ENCODE measurements around the gene MIER3. TPM values are rescaled to one million over a fixed set of nuclear protein-coding genes. Genes with fewer than 3 reads are reported as not detected.

Gene MIER3
- total and polyA plus RNA-seq, 2 of the 13 experiments (the other 11 are each of a cell fraction or from before 2014, with no cell fraction given): 14.6 to 38.8 TPM

DNA sequence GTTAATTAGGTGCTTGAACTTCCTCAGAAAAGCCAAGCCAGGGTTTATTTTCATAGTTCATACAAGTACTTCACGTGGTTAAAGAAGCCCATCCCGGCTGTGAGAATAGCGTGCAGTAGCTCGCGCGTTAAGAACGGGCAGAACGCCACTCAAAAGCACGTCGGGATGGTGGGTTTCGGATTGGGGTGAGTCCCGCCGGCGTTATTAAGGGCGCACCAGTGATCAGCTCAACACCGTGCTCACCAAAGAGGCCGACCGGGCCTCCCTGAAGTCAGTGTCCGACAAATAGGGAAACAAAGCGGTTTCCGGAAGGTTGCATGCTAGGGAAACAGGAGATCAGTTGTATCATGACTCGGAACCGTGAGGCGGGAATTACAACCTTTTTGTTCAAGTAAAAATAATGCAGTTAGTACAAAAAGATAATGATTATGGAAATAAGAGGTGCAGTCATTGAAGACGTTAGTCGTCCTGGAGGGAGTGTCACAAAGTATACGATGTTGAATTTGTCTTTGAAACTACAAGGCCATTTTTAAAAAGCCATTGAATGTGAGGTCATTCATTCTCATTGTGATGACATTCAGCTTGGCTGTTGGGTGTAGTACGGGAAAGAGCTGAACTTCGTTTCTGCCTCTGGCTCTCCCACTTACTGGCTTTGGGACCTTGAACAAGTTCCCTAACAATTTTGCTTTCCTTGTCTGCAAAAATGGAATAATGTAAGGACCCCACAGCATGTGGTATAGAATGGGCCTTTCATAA, 41.5 kb downstream of the MIER3 start (continued):
- no peak for TF ChIP-seq FOXP1 (IDR thresholded peaks at IDR 0.05)
- TF ChIP-seq FOXP1 (CRISPR knock-in tag; IDR thresholded peaks at IDR 0.05): no peak
- 0 out of 2 replicates have a peak, but pooled peaks have one; percentile 11 for TF ChIP-seq ERF (CRISPR knock-in tag; IDR thresholded peaks at IDR 0.05)
- no peak for TF ChIP-seq ZNF674 (CRISPR knock-in tag; IDR thresholded peaks at IDR 0.05; ENCODE audit: low read depth)
- TF ChIP-seq, protein P1, sequence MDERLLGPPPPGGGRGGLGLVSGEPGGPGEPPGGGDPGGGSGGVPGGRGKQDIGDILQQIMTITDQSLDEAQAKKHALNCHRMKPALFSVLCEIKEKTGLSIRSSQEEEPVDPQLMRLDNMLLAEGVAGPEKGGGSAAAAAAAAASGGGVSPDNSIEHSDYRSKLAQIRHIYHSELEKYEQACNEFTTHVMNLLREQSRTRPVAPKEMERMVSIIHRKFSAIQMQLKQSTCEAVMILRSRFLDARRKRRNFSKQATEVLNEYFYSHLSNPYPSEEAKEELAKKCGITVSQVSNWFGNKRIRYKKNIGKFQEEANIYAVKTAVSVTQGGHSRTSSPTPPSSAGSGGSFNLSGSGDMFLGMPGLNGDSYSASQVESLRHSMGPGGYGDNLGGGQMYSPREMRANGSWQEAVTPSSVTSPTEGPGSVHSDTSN (CRISPR knock-in tag; IDR thresholded peaks at IDR 0.05): no peak
- TF ChIP-seq NCOA1 (CRISPR knock-in tag; IDR thresholded peaks at IDR 0.05): no peak
- no peak for TF ChIP-seq ZNF274 (CRISPR knock-in tag; IDR thresholded peaks at IDR 0.05)
- TF ChIP-seq ZNF503 (CRISPR knock-in tag; IDR thresholded peaks at IDR 0.05): no peak
- TF ChIP-seq, protein P2, sequence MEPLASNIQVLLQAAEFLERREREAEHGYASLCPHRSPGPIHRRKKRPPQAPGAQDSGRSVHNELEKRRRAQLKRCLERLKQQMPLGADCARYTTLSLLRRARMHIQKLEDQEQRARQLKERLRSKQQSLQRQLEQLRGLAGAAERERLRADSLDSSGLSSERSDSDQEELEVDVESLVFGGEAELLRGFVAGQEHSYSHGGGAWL (CRISPR knock-in tag; IDR thresholded peaks at IDR 0.05): no peak; the same call in 1 of the 2 replicates
- TF ChIP-seq SATB2 (CRISPR knock-in tag; IDR thresholded peaks at IDR 0.05): no peak
- no peak for TF ChIP-seq ZC3H4 (CRISPR knock-in tag; IDR thresholded peaks at IDR 0.05; ENCODE audit: borderline replicate concordance)
- TF ChIP-seq ZNF230 (CRISPR knock-in tag; IDR thresholded peaks at IDR 0.05): 0 out of 2 replicates have a peak, but pooled peaks have one; percentile 45
- TF ChIP-seq ARNTL (CRISPR knock-in tag; IDR thresholded peaks at IDR 0.05): peak; percentile 36; the same call in 1 of the 2 replicates
- no peak for TF ChIP-seq ZNF644 (CRISPR knock-in tag; IDR thresholded peaks at IDR 0.05; ENCODE audit: low read depth)
- TF ChIP-seq, protein P3, sequence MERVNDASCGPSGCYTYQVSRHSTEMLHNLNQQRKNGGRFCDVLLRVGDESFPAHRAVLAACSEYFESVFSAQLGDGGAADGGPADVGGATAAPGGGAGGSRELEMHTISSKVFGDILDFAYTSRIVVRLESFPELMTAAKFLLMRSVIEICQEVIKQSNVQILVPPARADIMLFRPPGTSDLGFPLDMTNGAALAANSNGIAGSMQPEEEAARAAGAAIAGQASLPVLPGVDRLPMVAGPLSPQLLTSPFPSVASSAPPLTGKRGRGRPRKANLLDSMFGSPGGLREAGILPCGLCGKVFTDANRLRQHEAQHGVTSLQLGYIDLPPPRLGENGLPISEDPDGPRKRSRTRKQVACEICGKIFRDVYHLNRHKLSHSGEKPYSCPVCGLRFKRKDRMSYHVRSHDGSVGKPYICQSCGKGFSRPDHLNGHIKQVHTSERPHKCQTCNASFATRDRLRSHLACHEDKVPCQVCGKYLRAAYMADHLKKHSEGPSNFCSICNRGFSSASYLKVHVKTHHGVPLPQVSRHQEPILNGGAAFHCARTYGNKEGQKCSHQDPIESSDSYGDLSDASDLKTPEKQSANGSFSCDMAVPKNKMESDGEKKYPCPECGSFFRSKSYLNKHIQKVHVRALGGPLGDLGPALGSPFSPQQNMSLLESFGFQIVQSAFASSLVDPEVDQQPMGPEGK (CRISPR knock-in tag; IDR thresholded peaks at IDR 0.05): no peak; the same call in 1 of the 2 replicates
- TF ChIP-seq HMGA1 (CRISPR knock-in tag; conservative IDR thresholded peaks at IDR 0.05): no peak
- TF ChIP-seq SP5 (CRISPR knock-in tag; IDR thresholded peaks at IDR 0.05; ENCODE audit: borderline replicate concordance, low read depth): no peak
- TF ChIP-seq, protein P4, sequence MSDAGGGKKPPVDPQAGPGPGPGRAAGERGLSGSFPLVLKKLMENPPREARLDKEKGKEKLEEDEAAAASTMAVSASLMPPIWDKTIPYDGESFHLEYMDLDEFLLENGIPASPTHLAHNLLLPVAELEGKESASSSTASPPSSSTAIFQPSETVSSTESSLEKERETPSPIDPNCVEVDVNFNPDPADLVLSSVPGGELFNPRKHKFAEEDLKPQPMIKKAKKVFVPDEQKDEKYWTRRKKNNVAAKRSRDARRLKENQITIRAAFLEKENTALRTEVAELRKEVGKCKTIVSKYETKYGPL (CRISPR knock-in tag; IDR thresholded peaks at IDR 0.05): no peak
- TF ChIP-seq ZNF740 (CRISPR knock-in tag; IDR thresholded peaks at IDR 0.05): no peak
- no peak for TF ChIP-seq BRD4 (CRISPR knock-in tag; IDR thresholded peaks at IDR 0.05)
- TF ChIP-seq CREB1 (IDR thresholded peaks at IDR 0.05): peak; percentile 25; the same call in 1 of the 2 replicates
- peak; percentile 64; the same call in 1 of the 2 replicates for TF ChIP-seq CREB1 (CRISPR knock-in tag; IDR thresholded peaks at IDR 0.05)
- TF ChIP-seq YEATS2 (CRISPR knock-in tag; IDR thresholded peaks at IDR 0.05; ENCODE audit: borderline replicate concordance): peak; percentile 40; the same call in 1 of the 2 replicates
- no peak for TF ChIP-seq NBN (conservative IDR thresholded peaks at IDR 0.05)
- no peak for TF ChIP-seq HIVEP1 (CRISPR knock-in tag; IDR thresholded peaks at IDR 0.05)
- no peak for TF ChIP-seq ZNF101 (CRISPR knock-in tag; IDR thresholded peaks at IDR 0.05; ENCODE audit: borderline replicate concordance, low read depth)
- no peak for TF ChIP-seq ZNF10 (CRISPR knock-in tag; IDR thresholded peaks at IDR 0.05; ENCODE audit: borderline replicate concordance, low read depth)
